ENCODE data around the gene PFDN2.
"Not testable (repeated sequence)": the region's sequence is repeated elsewhere in the genome, so short reads cannot be mapped to it uniquely, and the experiment has no call there.

- not testable (repeated sequence) for TF ChIP-seq CTCF, POLR2A (IDR thresholded peaks at IDR 0.05)
Observed at GRCh38 chr1:161065681-161066080, 52.2 kb downstream of the PFDN2 start.

Measured in thyroid gland (tissue), 4 donors.